Activated naive CD4-positive, alpha-beta T cell treated with anti-CD3 and anti-CD28 coated beads for 36 hours (primary cell): Measurements from ENCODE around the gene ALDH9A1. TPM values are rescaled to one million over a fixed set of nuclear protein-coding genes. Genes with fewer than 3 reads are reported as not detected.
"Not testable (repeated sequence)": the region's sequence is repeated elsewhere in the genome, so short reads cannot be mapped to it uniquely, and the experiment has no call there.

Experiments
- CTCF ChIA-PET: fragments of 350-600 bp; sonication (Branson Sonifier 250); formaldehyde crosslinking; loops from one replicate; lab custom pipeline; 2021; ENCODE audit warnings: antibody characterized with exemption; lab: Charles Lee
- DNase-seq: peaks from one replicate; pipeline ENCODE4 v3.0.0-alpha.2; 2020
- H3K27ac Mint-ChIP-seq: one replicate; pipeline ENCODE4 v1.8.0; 2021; ENCODE audit warnings: mild to moderate bottlenecking, mixed read lengths
- H3K27me3 Mint-ChIP-seq: one replicate; pipeline ENCODE4 v1.8.0; 2021; ENCODE audit warnings: low read depth, mixed read lengths
- H3K36me3 Mint-ChIP-seq: one replicate; pipeline ENCODE4 v1.8.0; 2021; ENCODE audit warnings: low read depth, mixed read lengths
- H3K4me1 Mint-ChIP-seq: one replicate; pipeline ENCODE4 v1.8.0; 2021; ENCODE audit warnings: low read depth, mixed read lengths
- H3K4me3 Mint-ChIP-seq: one replicate; pipeline ENCODE4 v1.8.0; 2021; ENCODE audit warnings: mild to moderate bottlenecking, moderate library complexity, mixed read lengths
- H3K9me3 Mint-ChIP-seq: one replicate; pipeline ENCODE4 v1.8.0; 2021; ENCODE audit warnings: mixed read lengths
- intact Hi-C: fragments of 100-400 bp; cut with micrococcal nuclease; formaldehyde crosslinking; loops from one replicate; pipeline ENCODE4 v1.15.1; 2023
- total RNA-seq, 2 experiments: library from RNA; stranded (reverse); gene quantifications; one replicate each; pipeline ENCODE4 v1.2.3, GENCODE V29; 2021

ALDH9A1 gene
- total RNA-seq, 2 experiments from 2014 or later = 35.8 to 43.5 TPM

DNA sequence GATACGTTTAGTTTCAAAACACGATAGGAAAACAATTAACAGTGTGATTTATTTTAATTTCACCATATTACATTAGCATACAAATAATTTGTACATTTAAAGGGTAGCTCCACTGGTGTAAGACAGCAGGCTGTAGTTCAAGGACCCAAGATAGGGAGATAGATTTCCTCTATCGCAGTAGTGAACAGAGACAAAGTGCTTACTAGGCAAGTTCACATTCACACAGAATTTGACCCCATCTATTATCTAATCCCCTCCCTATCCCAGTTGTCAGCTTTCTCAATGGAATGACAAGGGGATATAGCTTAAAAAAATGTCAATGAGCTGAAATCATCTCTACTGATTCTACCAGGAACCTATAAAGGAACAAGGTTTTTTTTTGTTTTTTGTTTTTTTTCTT, 36.2 kb downstream of the ALDH9A1 start:
- H3K36me3 Mint-ChIP-seq = peaks cover 28% of the 10 kb centered on the region

GRCh38 chr1:165661703-165662102, 36.7 kb downstream of the ALDH9A1 start:
- intact Hi-C loops = no loop called here
- no peaks in the 10 kb centered on the region for H3K27me3 Mint-ChIP-seq
- no peaks in the 10 kb centered on the region for H3K4me1 Mint-ChIP-seq

More for the DNA sequence above, 36.2 kb downstream of the ALDH9A1 start:
- CTCF ChIA-PET = interaction anchor here (1.6 kb wide), 1 partner anchor 61 kb away, joined by 5 read pairs; no protein-coding TSS in a partner anchor
- Mint-ChIP-seq H3K4me3 (no peak overlapping the region), H3K27ac (no peak overlapping the region), H3K27me3 (no peaks in the 10 kb centered on the region), H3K4me1 (no peaks in the 10 kb centered on the region), H3K9me3 (no peaks in the 10 kb centered on the region)
- no peak for DNase-seq
- intact Hi-C loops = no loop called here

GRCh38 chr1:165659581-165659895, 38.8 kb downstream of the ALDH9A1 start:
- no peak overlapping the region for H3K4me3 Mint-ChIP-seq
- no peak for DNase-seq
- no peak overlapping the region for H3K27ac Mint-ChIP-seq
- no peaks in the 10 kb centered on the region for H3K4me1 Mint-ChIP-seq
- H3K36me3 Mint-ChIP-seq = peaks cover 21% of the 10 kb centered on the region
- no peaks in the 10 kb centered on the region for H3K9me3 Mint-ChIP-seq
- CTCF ChIA-PET = interaction anchor here (1.1 kb wide), 1 partner anchor 8 kb away, joined by 4 read pairs; no protein-coding TSS in a partner anchor
- H3K27me3 Mint-ChIP-seq = no peaks in the 10 kb centered on the region
- intact Hi-C loops = no loop called here

More at GRCh38 chr1:165661703-165662102, 36.7 kb downstream of the ALDH9A1 start:
- no peak for DNase-seq
- CTCF ChIA-PET = interaction anchor here (0.6 to 1.6 kb wide), 4 partner anchors 9 to 61 kb away, joined by 3 to 5 read pairs (median 4); partner anchors contain the start of gene ALDH9A1
- no peak overlapping the region for H3K27ac Mint-ChIP-seq
- no peak overlapping the region for H3K4me3 Mint-ChIP-seq
- H3K9me3 Mint-ChIP-seq = no peaks in the 10 kb centered on the region
- H3K36me3 Mint-ChIP-seq = peaks cover 25% of the 10 kb centered on the region

DNA sequence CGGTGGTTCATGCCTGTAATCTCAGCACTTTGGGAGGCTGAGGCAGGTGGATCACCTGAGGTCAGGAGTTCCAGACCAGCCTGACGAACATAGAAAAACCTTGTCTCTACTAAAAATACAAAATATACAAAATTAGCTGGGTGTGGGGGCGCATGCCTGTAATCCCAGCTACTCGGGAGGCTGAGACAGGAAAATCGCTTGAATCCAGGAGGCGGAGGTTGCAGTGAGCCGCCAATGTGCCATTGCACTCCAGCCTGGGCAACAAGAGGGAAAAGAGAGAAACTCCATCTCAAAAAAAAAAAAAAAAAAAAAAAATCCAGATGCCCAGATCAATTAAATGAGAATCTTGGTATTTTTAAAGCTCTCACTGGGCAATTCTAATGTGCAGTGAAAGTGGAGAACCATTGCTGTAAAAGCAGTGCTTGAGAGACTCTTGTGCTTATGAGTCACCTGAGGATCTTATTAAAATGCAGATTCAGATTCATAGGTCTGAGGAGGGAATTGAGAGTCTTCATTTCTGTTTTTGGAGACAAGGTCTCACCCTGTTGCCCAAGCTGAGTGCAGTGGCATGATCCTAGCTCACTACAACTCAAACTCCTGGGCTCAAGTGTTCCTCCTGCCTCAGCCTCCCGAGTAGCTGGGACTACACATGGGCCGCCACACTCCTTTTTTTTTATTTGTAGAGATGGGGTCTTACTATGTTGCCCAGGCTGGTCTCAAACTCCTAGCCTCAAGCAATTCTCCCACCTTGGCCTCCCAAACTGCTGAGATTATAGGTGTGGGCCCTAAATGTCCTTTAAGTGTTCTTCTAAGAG, 39.4 kb downstream of the ALDH9A1 start:
- peaks cover 25% of the 10 kb centered on the region for H3K36me3 Mint-ChIP-seq
- intact Hi-C loops, H3K4me3 Mint-ChIP-seq, H3K9me3 Mint-ChIP-seq, H3K27ac Mint-ChIP-seq, DNase-seq, H3K4me1 Mint-ChIP-seq, H3K27me3 Mint-ChIP-seq: not testable (repeated sequence)
- CTCF ChIA-PET = interaction anchor here (1.1 kb wide), 1 partner anchor 9 kb away, joined by 4 read pairs; no protein-coding TSS in a partner anchor

- H3K27ac Mint-ChIP-seq = no peak overlapping the region
- intact Hi-C loops = no loop called here
- no peaks in the 10 kb centered on the region for H3K27me3 Mint-ChIP-seq
- no peak for DNase-seq
- H3K9me3 Mint-ChIP-seq = no peaks in the 10 kb centered on the region
- CTCF ChIA-PET = no interaction called here
- H3K4me1 Mint-ChIP-seq = peaks cover 7% of the 10 kb centered on the region
- H3K36me3 Mint-ChIP-seq = peaks cover 5% of the 10 kb centered on the region
- no peak overlapping the region for H3K4me3 Mint-ChIP-seq
Measured at GRCh38 chr1:165650981-165651625, 47.3 kb downstream of the ALDH9A1 start.

DNA sequence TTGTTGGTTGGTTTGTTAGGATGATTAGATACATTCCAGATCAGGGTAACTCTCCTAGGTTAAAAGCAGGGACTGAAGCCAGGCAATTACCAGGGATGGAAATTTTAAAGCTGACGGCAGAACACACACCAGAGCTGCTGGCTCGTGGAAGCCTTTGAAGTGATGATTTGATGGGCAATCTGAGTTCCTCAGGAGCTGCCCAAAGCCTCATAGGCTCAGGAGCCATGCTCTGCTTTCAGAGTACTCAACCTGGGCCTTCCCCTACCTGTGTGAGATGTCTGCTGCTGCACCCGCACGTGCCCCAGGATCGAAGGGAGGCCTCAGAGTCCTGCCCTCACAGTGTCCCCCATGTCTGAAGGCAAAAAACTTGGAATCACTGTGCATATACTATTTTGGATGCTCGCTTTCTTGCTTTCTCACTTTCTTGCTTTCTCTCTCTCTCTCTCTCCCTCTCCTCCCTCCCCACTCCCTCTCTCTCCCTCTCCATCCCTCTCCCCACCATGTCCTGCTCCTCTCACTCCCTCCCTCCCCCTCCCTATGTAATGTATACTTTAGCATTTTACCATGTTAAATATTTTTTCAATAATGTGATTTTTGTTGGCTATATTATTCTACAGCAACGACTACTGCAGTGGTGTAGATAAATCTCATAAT, 49.3 kb downstream of the ALDH9A1 start:
- Mint-ChIP-seq H3K36me3 (peaks cover 1% of the 10 kb centered on the region), H3K4me1 (peaks cover 13% of the 10 kb centered on the region), H3K27me3 (no peaks in the 10 kb centered on the region), H3K27ac (no peak overlapping the region), H3K9me3 (no peaks in the 10 kb centered on the region), H3K4me3 (no peak overlapping the region)
- DNase-seq = no peak
- CTCF ChIA-PET = no interaction called here
- intact Hi-C loops = no loop called here

- H3K36me3 Mint-ChIP-seq = no peaks in the 10 kb centered on the region
- no peaks in the 10 kb centered on the region for H3K9me3 Mint-ChIP-seq
- CTCF ChIA-PET = interaction anchor here (1.3 kb wide), 1 partner anchor 16 kb away, joined by 3 read pairs; no protein-coding TSS in a partner anchor
Measured at GRCh38 chr1:165647970-165648369, 50.4 kb downstream of the ALDH9A1 start.

GRCh38 chr1:165647517-165647916, 50.8 kb downstream of the ALDH9A1 start:
- Mint-ChIP-seq H3K27ac (no peak overlapping the region), H3K9me3 (no peaks in the 10 kb centered on the region), H3K4me1 (peaks cover 13% of the 10 kb centered on the region), H3K27me3 (no peaks in the 10 kb centered on the region), H3K36me3 (no peaks in the 10 kb centered on the region), H3K4me3 (no peak overlapping the region)
- no peak for DNase-seq
- CTCF ChIA-PET = interaction anchor here (0.6 to 1.3 kb wide), 4 partner anchors 9 to 162 kb away, joined by 3 to 4 read pairs (median 3); no protein-coding TSS in a partner anchor
- intact Hi-C loops = no loop called here

More at GRCh38 chr1:165647970-165648369, 50.4 kb downstream of the ALDH9A1 start:
- no peak overlapping the region for H3K27ac Mint-ChIP-seq
- peaks cover 13% of the 10 kb centered on the region for H3K4me1 Mint-ChIP-seq
- no peaks in the 10 kb centered on the region for H3K27me3 Mint-ChIP-seq
- DNase-seq = no peak
- H3K4me3 Mint-ChIP-seq = no peak overlapping the region
- intact Hi-C loops = no loop called here

GRCh38 chr1:165645654-165646366, 52.6 kb downstream of the ALDH9A1 start:
- no peak overlapping the region for H3K4me3 Mint-ChIP-seq
- no peaks in the 10 kb centered on the region for H3K27me3 Mint-ChIP-seq
- no peak for DNase-seq
- peaks cover 18% of the 10 kb centered on the region for H3K4me1 Mint-ChIP-seq
- H3K36me3 Mint-ChIP-seq = no peaks in the 10 kb centered on the region
- no peak overlapping the region for H3K27ac Mint-ChIP-seq
- H3K9me3 Mint-ChIP-seq = no peaks in the 10 kb centered on the region
- intact Hi-C loops = no loop called here
- CTCF ChIA-PET = no interaction called here

- Mint-ChIP-seq H3K27me3 (no peaks in the 10 kb centered on the region), H3K27ac (no peak overlapping the region), H3K4me1 (peaks cover 21% of the 10 kb centered on the region), H3K4me3 (no peak overlapping the region), H3K9me3 (no peaks in the 10 kb centered on the region), H3K36me3 (no peaks in the 10 kb centered on the region)
- CTCF ChIA-PET = interaction anchor here (0.6 kb wide), 1 partner anchor 271 kb away, joined by 3 read pairs; no protein-coding TSS in a partner anchor
- intact Hi-C loops = no loop called here
- DNase-seq = no peak
Measured at GRCh38 chr1:165644064-165644735, 54.2 kb downstream of the ALDH9A1 start.

DNA sequence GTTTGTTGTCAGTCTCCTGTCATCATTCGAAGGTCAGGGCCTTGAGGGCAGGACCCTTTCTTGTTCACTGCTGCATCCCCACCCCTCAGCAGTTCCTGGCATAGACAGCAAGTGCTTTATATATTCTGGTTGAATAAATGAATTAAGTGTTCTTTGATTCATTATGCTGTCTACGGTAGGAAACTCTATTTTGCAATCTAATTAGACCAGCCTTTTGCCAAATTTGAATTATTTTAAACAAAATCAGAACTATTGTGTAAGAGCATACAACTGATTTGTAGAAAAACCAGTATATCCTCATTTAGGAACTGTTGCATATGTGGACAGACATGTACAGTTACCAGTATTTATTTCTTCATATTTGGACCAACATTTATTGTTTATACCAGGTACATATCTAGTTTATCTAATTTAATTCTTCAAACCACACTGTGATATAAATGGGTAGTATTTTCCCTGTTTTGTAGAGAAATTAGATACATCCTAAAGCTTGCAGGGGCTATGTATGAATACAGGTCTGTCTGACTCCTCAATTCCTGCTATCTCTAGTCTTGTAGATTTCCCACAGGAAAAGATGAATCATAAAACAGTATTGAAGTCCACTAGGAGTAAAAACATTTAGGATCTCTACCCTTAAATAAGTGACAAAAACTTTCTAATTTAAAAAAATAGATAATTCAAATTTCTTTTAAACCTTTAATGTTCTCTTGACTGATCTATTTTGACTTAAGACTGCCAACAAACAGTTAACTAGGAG, 57.0 kb downstream of the ALDH9A1 start:
- CTCF ChIA-PET = interaction anchor here (0.6 kb wide), 1 partner anchor 20 kb away, joined by 3 read pairs; no protein-coding TSS in a partner anchor
- Mint-ChIP-seq H3K4me1 (peaks cover 20% of the 10 kb centered on the region), H3K36me3 (no peaks in the 10 kb centered on the region), H3K9me3 (no peaks in the 10 kb centered on the region), H3K27ac (no peak overlapping the region), H3K27me3 (no peaks in the 10 kb centered on the region), H3K4me3 (no peak overlapping the region)
- no peak for DNase-seq
- intact Hi-C loops = no loop called here
